Esophagus squamous epithelium (tissue), 5 donors: ENCODE data around the gene RPS19BP1. TPM values are rescaled to one million over a fixed set of nuclear protein-coding genes. Genes with fewer than 3 reads are reported as not detected.
A peak's percentile ranks its signal among the peaks of the same experiment; 100 is the strongest.

Experiments used
- DNase-seq: peaks from one replicate; lab custom pipeline; 2025; lab: John Stamatoyannopoulos, UW
- H3K27ac ChIP-seq, 4 donors: fragments of 200-600 bp; sonication (generic); one replicate each; pipeline ENCODE4 v1.5.1; 2016 to 2019; ENCODE audit warnings: mild to moderate bottlenecking in 1 of 4
- H3K27me3 ChIP-seq, 4 donors: fragments of 200-600 bp; sonication (generic); 1 replicate in 3 of 4; 2 replicates in 1 of 4; pipeline versions ENCODE4 v1.5.1 to v1.6.0; 2017 to 2021; ENCODE audit warnings: antibody characterized with exemption in 1 of 4
- H3K36me3 ChIP-seq, 3 donors: fragments of 200-600 bp; sonication (generic); one replicate each; pipeline ENCODE4 v1.5.1; 2016 to 2019
- H3K4me1 ChIP-seq, 3 donors: fragments of 200-600 bp; sonication (generic); one replicate each; pipeline ENCODE4 v1.5.1; 2017 to 2019
- H3K4me3 ChIP-seq, 4 donors: fragments of 200-600 bp; sonication (generic); 1 replicate in 3 of 4; 2 replicates in 1 of 4; pipeline ENCODE4 v1.5.1; 2016 to 2019; ENCODE audit warnings: mild to moderate bottlenecking in 2 of 4, moderate library complexity in 1 of 4
- H3K9me3 ChIP-seq, 3 donors: fragments of 200-600 bp; sonication (generic); one replicate each; pipeline ENCODE4 v1.5.1; 2016 to 2019
- POLR2A ChIP-seq, 4 donors: fragments of 450-650 bp; IDR thresholded peaks; one replicate each; pipeline ENCODE4 v1.6.1; 2017; ENCODE audit warnings: antibody characterized with exemption in 4 of 4, mild to moderate bottlenecking in 4 of 4, moderate library complexity in 3 of 4
- WGBS, 2 donors: methylation state at CpG; one replicate each; pipeline ENCODE4 v1.1.5; 2018; 5-methylcytosine and 5-hydroxymethylcytosine counted together
- intact Hi-C: fragments of 100-400 bp; cut with DNase I; formaldehyde crosslinking; loops from one replicate; pipeline ENCODE4 v1.15.0; 2022
- total RNA-seq, 4 donors: library from RNA; depleted of rRNA; stranded (reverse); fragments of >200 nt; gene quantifications; one replicate each; pipeline ENCODE4 v1.1.0, GENCODE V29; 2016
- TF ChIP-seq, protein P1 (sequence below), 6 experiments: fragments of 450-650 bp in 4 of 6; fragments of 200-600 bp in 2 of 6; sonication (generic) in 2 of 6; IDR thresholded peaks; one replicate each; pipeline ENCODE4 v1.5.1; 2016 to 2019; ENCODE audit warnings: antibody characterized with exemption in 6 of 6, mild to moderate bottlenecking in 4 of 6, moderate library complexity in 4 of 6
- donor health status: DM: yes; HTN: yes; CAD: no.

Gene RPS19BP1
- total RNA-seq, 4 donors from 2014 or later = 70.9 to 109 (median 88.1) TPM

GRCh38 chr22:39504071-39504470 lies 28.5 kb downstream of the RPS19BP1 start:
- TF ChIP-seq, protein P1, sequence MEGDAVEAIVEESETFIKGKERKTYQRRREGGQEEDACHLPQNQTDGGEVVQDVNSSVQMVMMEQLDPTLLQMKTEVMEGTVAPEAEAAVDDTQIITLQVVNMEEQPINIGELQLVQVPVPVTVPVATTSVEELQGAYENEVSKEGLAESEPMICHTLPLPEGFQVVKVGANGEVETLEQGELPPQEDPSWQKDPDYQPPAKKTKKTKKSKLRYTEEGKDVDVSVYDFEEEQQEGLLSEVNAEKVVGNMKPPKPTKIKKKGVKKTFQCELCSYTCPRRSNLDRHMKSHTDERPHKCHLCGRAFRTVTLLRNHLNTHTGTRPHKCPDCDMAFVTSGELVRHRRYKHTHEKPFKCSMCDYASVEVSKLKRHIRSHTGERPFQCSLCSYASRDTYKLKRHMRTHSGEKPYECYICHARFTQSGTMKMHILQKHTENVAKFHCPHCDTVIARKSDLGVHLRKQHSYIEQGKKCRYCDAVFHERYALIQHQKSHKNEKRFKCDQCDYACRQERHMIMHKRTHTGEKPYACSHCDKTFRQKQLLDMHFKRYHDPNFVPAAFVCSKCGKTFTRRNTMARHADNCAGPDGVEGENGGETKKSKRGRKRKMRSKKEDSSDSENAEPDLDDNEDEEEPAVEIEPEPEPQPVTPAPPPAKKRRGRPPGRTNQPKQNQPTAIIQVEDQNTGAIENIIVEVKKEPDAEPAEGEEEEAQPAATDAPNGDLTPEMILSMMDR (IDR thresholded peaks at IDR 0.05) = no peak
- no peak for TF ChIP-seq POLR2A (IDR thresholded peaks at IDR 0.05)
- H3K4me3 ChIP-seq = no peak overlapping the region
- WGBS, 2 donors = 90 to 91% methylated on average over 11 to 16 of the region's 16 CpGs
- H3K4me1 ChIP-seq = peaks cover 22 to 63% (median 28%) of the 10 kb centered on the region in 3 donors
- intact Hi-C loops = no loop called here
- peaks cover 13 to 53% (median 20%) of the 10 kb centered on the region in 3 donors for H3K36me3 ChIP-seq
- no peak for DNase-seq
- H3K27ac ChIP-seq = no peak overlapping the region
- no peaks in the 10 kb centered on the region for H3K9me3 ChIP-seq
- H3K27me3 ChIP-seq = no peaks in the 10 kb centered on the region

DNA sequence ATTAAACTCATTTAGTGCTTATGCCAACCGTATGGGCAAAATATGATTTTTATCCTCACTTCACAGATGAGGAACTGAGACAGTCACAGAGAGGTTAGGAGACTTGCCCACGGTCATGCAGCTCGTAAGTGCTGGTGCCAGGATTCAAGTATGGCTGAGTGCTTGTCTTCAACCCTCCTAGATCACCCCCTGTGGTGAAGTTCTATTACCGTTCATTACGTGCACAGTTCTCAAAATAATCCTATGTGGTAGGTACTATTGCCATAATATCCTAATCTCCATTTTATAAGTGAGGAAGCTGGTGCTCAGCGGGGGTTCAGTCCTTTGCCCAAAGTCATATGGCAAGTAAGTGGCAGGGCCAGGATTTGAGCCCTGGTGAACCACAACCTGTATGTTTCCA lies 28.9 kb downstream of the RPS19BP1 start:
- Histone ChIP-seq H3K4me3 (peak overlapping the region; percentile 89 to 95 (median 90)), H3K36me3 (peaks cover 13 to 48% (median 20%) of the 10 kb centered on the region in 3 donors), H3K27me3 (no peaks in the 10 kb centered on the region), H3K27ac (peak overlapping the region in 2 of 4 donors; percentile 92), H3K9me3 (no peaks in the 10 kb centered on the region), H3K4me1 (peaks cover 24 to 67% (median 28%) of the 10 kb centered on the region in 3 donors)
- intact Hi-C loops = no loop called here
- WGBS, 2 donors = 43 to 46% methylated on average over 6 of the region's 6 CpGs
- TF ChIP-seq POLR2A (IDR thresholded peaks at IDR 0.05) = no peak
- TF ChIP-seq, protein P1 (IDR thresholded peaks at IDR 0.05) = no peak
- no peak for DNase-seq

DNA sequence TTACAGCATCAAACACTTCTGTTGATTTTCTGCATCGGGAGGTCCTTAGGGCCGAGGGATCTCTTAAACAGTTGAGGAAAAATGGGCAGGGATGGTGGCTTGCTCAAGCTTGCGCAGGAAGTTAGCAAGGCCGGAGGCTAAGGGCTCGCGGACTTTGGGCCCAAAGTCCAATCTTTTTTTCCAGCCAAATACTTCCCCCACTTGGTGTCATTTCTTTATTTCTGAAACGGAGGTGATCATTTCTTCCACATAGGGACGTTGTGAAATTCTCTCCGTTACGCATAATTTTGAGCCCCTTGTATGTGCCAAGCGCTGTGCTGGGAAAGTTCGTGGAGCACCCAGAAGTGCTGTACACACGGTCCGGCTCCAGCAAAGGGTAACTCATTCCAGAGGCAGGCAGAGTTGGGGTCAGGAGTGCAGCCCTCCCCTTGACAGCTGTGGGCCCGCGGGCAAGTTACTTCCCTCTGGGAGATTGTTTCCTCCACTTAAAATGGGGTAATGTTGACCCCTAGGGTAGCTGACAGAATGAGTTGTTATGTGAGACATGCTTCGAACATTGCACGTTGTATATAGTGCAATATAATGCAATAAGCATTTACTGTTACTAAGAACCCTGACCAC lies 29.6 kb downstream of the RPS19BP1 start:
- intact Hi-C loops = no loop called here
- no peaks in the 10 kb centered on the region for H3K9me3 ChIP-seq
- TF ChIP-seq POLR2A (IDR thresholded peaks at IDR 0.05) = no peak
- TF ChIP-seq, protein P1 (IDR thresholded peaks at IDR 0.05) = no peak
- H3K4me1 ChIP-seq = peaks cover 27 to 75% (median 31%) of the 10 kb centered on the region in 3 donors
- H3K4me3 ChIP-seq = peak overlapping the region; percentile 89 to 95 (median 90)
- 5 to 10% methylated on average over 14 to 16 of the region's 18 CpGs for WGBS, 2 donors
- H3K36me3 ChIP-seq = peaks cover 13 to 41% (median 20%) of the 10 kb centered on the region in 3 donors
- peak overlapping the region; percentile 87 to 93 (median 92) for H3K27ac ChIP-seq
- no peak for DNase-seq
- H3K27me3 ChIP-seq = no peaks in the 10 kb centered on the region

GRCh38 chr22:39502109-39502788 lies 30.3 kb downstream of the RPS19BP1 start, which contains the start of gene MIEF1:
Gene MIEF1, plus strand, starts transcription at chr22:39502290. Its CDS starts 9,005 bp downstream, at chr22:39511295.
- Histone ChIP-seq H3K4me3 (peak within 1 kb of the TSS; percentile 89 to 95 (median 90)), H3K27ac (peak within 1 kb of the TSS; percentile 87 to 93 (median 92)), H3K27me3 (no peaks in the 10 kb centered on the region), H3K9me3 (no peaks in the 10 kb centered on the region), H3K4me1 (peaks cover 27 to 81% (median 31%) of the 10 kb centered on the region in 3 donors), H3K36me3 (peaks cover 13 to 34% (median 20%) of the 10 kb centered on the region in 3 donors)
- 0% methylated on average over 22 of the region's 58 CpGs; no CpG with 5 or more reads in 1 of the 2 donors for WGBS, 2 donors
- intact Hi-C loops = no loop called here
- TF ChIP-seq POLR2A (IDR thresholded peaks at IDR 0.05) = peak in 1 of 4 donors; percentile 58
- TF ChIP-seq, protein P1 (IDR thresholded peaks at IDR 0.05) = peak in 1 of 6 experiments; percentile 8
- peak; percentile 88 for DNase-seq
